Endodermal cell (in vitro differentiated cells): ENCODE measurements around the gene CD68. TPM values are rescaled to one million over a fixed set of nuclear protein-coding genes. Genes with fewer than 3 reads are reported as not detected.

Experiments used
- DNase-seq: peaks from one replicate; pipeline ENCODE4 v3.0.0-alpha.2; 2017
- H3K27ac ChIP-seq: 2 replicates; pipeline ENCODE4 v1.5.1; 2013; ENCODE audit warnings: mild to moderate bottlenecking, low read depth, low read length, moderate library complexity
- H3K27me3 ChIP-seq: 2 replicates; pipeline ENCODE4 v1.6.1; 2013; ENCODE audit warnings: mild to moderate bottlenecking, low read length, moderate library complexity; ENCODE audit not compliant: insufficient read depth, control insufficient read depth, poor library complexity, severe bottlenecking
- H3K36me3 ChIP-seq: 2 replicates; pipeline ENCODE4 v1.7.0; 2013; ENCODE audit warnings: mild to moderate bottlenecking, low read length, moderate library complexity; ENCODE audit not compliant: control insufficient read depth, insufficient read depth
- H3K4me1 ChIP-seq: one replicate; pipeline ENCODE4 v1.7.0; 2013; ENCODE audit warnings: low read length; ENCODE audit not compliant: control insufficient read depth, insufficient read depth
- H3K4me3 ChIP-seq: 2 replicates; pipeline ENCODE4 v1.5.1; 2013; ENCODE audit warnings: mild to moderate bottlenecking, low read length, moderate library complexity
- H3K9ac ChIP-seq: 2 replicates; pipeline ENCODE4 v1.6.1; 2013; ENCODE audit warnings: mild to moderate bottlenecking, low read length, moderate library complexity; ENCODE audit not compliant: poor library complexity, severe bottlenecking; ENCODE audit errors: extremely low read depth
- H3K9me3 ChIP-seq: 2 replicates; pipeline ENCODE4 v1.6.1; 2013; ENCODE audit warnings: mild to moderate bottlenecking, low read length, moderate library complexity; ENCODE audit not compliant: control insufficient read depth
- H3K27ac Mint-ChIP-seq: 2 replicates; pipeline ENCODE4 v1.8.0; 2020; ENCODE audit warnings: mixed read lengths
- H3K27me3 Mint-ChIP-seq: 2 replicates; pipeline ENCODE4 v1.8.0; 2021; ENCODE audit warnings: mild to moderate bottlenecking, mixed read lengths; ENCODE audit not compliant: insufficient read depth
- H3K36me3 Mint-ChIP-seq: 2 replicates; pipeline ENCODE4 v1.8.0; 2020; ENCODE audit warnings: low read depth, mixed read lengths
- H3K4me1 Mint-ChIP-seq: 2 replicates; pipeline ENCODE4 v1.8.0; 2020; ENCODE audit warnings: mixed read lengths
- H3K4me3 Mint-ChIP-seq: 2 replicates; pipeline ENCODE4 v1.8.0; 2020; ENCODE audit warnings: mild to moderate bottlenecking, moderate library complexity, mixed read lengths
- H3K9me3 Mint-ChIP-seq: 2 replicates; pipeline ENCODE4 v1.8.0; 2020; ENCODE audit warnings: mild to moderate bottlenecking, mixed read lengths
- WGBS, 2 experiments: methylation state at CpG; one replicate each; pipeline versions ENCODE4 v1.1.5 to v1.1.7; 2013; ENCODE audit warnings: missing lambda C conversion rate in 2 of 2, mixed read lengths in 1 of 2; ENCODE audit not compliant: insufficient coverage in 1 of 2, insufficient read length in 1 of 2; 5-methylcytosine and 5-hydroxymethylcytosine counted together
- total RNA-seq, 2 donors: library from RNA; stranded (reverse); fragmentation: NEBNext Ultra II Directional in 1 of 2; extraction: Animal tissue kit (Norgen Biotek cat#: 25700) in 1 of 2; gene quantifications; 2 replicates in 1 of 2; 3 replicates in 1 of 2; pipeline ENCODE4 v1.2.1, GENCODE V29; 2021
- TF ChIP-seq, protein P1 (sequence below): fragments of 200-600 bp; sonication (generic); conservative IDR thresholded peaks from 2 replicates; pipeline ENCODE4 v1.5.0; 2021; ENCODE audit warnings: antibody characterized with exemption, mild to moderate bottlenecking

Gene CD68
- total RNA-seq, 2 donors from 2014 or later = 0.44 TPM; not detected in 1

DNA sequence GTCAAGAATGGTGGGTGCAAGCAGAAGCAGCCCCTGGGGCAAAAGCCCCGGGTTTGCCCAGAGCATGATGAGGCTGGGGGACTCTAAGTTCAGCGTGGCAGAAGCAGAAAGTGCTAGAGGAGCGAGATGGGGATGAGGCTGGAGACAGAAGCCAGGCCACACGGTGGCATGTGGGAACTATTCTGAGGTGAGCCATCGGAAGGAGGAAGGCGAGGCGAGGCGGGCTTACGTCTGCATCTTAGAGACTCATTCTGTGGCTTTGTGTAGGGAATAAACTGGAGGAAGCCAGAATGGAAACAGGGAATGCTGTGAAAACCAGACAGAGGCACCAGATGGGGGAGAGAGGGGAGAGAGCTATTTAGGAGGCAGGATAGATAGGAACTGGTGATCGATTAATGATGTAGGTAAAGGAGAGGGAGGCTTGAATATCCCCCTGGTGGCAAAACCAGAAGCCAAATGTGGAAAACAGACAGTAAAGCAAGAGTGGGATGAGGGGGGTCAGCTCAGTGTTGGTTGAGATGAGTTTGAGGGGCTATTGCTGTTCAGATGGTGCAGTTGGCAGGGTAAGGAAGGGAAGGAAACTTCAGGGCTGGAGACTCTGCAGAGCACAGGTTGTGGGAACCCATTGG lies 24.0 kb upstream of the CD68 start:
- TF ChIP-seq, protein P1, sequence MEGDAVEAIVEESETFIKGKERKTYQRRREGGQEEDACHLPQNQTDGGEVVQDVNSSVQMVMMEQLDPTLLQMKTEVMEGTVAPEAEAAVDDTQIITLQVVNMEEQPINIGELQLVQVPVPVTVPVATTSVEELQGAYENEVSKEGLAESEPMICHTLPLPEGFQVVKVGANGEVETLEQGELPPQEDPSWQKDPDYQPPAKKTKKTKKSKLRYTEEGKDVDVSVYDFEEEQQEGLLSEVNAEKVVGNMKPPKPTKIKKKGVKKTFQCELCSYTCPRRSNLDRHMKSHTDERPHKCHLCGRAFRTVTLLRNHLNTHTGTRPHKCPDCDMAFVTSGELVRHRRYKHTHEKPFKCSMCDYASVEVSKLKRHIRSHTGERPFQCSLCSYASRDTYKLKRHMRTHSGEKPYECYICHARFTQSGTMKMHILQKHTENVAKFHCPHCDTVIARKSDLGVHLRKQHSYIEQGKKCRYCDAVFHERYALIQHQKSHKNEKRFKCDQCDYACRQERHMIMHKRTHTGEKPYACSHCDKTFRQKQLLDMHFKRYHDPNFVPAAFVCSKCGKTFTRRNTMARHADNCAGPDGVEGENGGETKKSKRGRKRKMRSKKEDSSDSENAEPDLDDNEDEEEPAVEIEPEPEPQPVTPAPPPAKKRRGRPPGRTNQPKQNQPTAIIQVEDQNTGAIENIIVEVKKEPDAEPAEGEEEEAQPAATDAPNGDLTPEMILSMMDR = peak; percentile 68
- Mint-ChIP-seq H3K9me3 (no peaks in the 10 kb centered on the region), H3K36me3 (no peaks in the 10 kb centered on the region), H3K4me1 (peaks cover 20% of the 10 kb centered on the region), H3K27me3 (no peaks in the 10 kb centered on the region), H3K4me3 (no peak overlapping the region), H3K27ac (no peak overlapping the region)
- Histone ChIP-seq H3K4me1 (no peaks in the 10 kb centered on the region), H3K27me3 (no peaks in the 10 kb centered on the region), H3K27ac (no peak overlapping the region), H3K36me3 (no peaks in the 10 kb centered on the region), H3K9ac (no peak overlapping the region), H3K4me3 (no peak overlapping the region), H3K9me3 (no peaks in the 10 kb centered on the region)
- peak; percentile 65 for DNase-seq
- WGBS, 2 experiments = 71 to 72% methylated on average over 8 to 10 of the region's 10 CpGs

DNA sequence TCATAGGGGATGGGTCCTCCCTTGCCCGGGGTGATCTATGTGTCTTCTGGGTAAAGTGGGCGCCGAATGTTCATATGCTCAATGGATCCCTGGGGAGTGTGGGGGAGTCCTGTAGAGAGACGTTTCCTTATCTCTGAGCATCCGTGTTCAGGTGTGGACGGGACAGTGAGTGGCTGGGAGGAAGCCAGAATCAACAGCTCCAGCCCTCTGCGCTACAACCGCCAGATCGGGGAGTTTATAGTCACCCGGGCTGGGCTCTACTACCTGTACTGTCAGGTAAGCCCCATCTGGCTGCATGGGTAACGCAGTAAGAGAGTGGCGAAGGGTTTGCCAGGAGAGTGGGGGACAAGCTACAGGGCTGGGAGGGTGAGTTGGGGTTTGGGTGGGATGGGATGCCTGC lies 22.8 kb upstream of the CD68 start:
- H3K4me1 Mint-ChIP-seq = peaks cover 28% of the 10 kb centered on the region
- WGBS, 2 experiments = 95 to 100% methylated on average over 4 to 12 of the region's 12 CpGs
- H3K27me3 Mint-ChIP-seq = no peaks in the 10 kb centered on the region
- no peak overlapping the region for H3K27ac Mint-ChIP-seq
- H3K9me3 Mint-ChIP-seq = no peaks in the 10 kb centered on the region
- Histone ChIP-seq H3K9ac (no peak overlapping the region), H3K27ac (no peak overlapping the region), H3K27me3 (no peaks in the 10 kb centered on the region), H3K4me3 (no peak overlapping the region), H3K9me3 (no peaks in the 10 kb centered on the region), H3K4me1 (peaks cover 3% of the 10 kb centered on the region), H3K36me3 (no peaks in the 10 kb centered on the region)
- DNase-seq = no peak
- H3K4me3 Mint-ChIP-seq = no peak overlapping the region
- no peaks in the 10 kb centered on the region for H3K36me3 Mint-ChIP-seq
- TF ChIP-seq, protein P1 = no peak

DNA sequence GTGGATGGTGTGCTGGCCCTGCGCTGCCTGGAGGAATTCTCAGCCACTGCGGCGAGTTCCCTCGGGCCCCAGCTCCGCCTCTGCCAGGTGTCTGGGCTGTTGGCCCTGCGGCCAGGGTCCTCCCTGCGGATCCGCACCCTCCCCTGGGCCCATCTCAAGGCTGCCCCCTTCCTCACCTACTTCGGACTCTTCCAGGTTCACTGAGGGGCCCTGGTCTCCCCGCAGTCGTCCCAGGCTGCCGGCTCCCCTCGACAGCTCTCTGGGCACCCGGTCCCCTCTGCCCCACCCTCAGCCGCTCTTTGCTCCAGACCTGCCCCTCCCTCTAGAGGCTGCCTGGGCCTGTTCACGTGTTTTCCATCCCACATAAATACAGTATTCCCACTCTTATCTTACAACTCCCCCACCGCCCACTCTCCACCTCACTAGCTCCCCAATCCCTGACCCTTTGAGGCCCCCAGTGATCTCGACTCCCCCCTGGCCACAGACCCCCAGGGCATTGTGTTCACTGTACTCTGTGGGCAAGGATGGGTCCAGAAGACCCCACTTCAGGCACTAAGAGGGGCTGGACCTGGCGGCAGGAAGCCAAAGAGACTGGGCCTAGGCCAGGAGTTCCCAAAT lies 22.2 kb upstream of the CD68 start:
- Histone ChIP-seq H3K27ac (no peak overlapping the region), H3K9ac (no peak overlapping the region), H3K9me3 (no peaks in the 10 kb centered on the region), H3K36me3 (no peaks in the 10 kb centered on the region), H3K27me3 (no peaks in the 10 kb centered on the region), H3K4me1 (peaks cover 3% of the 10 kb centered on the region), H3K4me3 (no peak overlapping the region)
- TF ChIP-seq, protein P1 = no peak
- Mint-ChIP-seq H3K27me3 (no peaks in the 10 kb centered on the region), H3K4me3 (no peak overlapping the region), H3K4me1 (peaks cover 28% of the 10 kb centered on the region), H3K36me3 (no peaks in the 10 kb centered on the region), H3K9me3 (no peaks in the 10 kb centered on the region), H3K27ac (no peak overlapping the region)
- peak; percentile 77 for DNase-seq
- 81 to 91% methylated on average over 11 to 19 of the region's 19 CpGs for WGBS, 2 experiments
